Thyroid gland (tissue), 4 donors: ENCODE data around the gene TRIOBP.

ENCODE experiments used
- CTCF ChIP-seq, 6 experiments: fragments of 200-600 bp in 3 of 6; fragments of 450-650 bp in 3 of 6; sonication (generic) in 3 of 6; IDR thresholded peaks; one replicate each; pipeline ENCODE4 v1.5.1; 2016 to 2019; ENCODE audit warnings: antibody characterized with exemption in 6 of 6, mild to moderate bottlenecking in 2 of 6, inconsistent platforms in 1 of 6, moderate library complexity in 1 of 6
- POLR2A ChIP-seq, 2 donors: fragments of 450-650 bp; IDR thresholded peaks; one replicate each; pipeline ENCODE4 v1.6.1; 2017; ENCODE audit warnings: antibody characterized with exemption in 2 of 2, mild to moderate bottlenecking in 2 of 2, moderate library complexity in 1 of 2

- TF ChIP-seq POLR2A (IDR thresholded peaks at IDR 0.05): no peak
- no peak for TF ChIP-seq CTCF (IDR thresholded peaks at IDR 0.05)
These were observed 47.7 kb downstream of the TRIOBP start for GRCh38 chr22:37744589-37744988.
